HCT116 (cell line): ENCODE results near the gene OR7A17. TPM values are rescaled to one million over a fixed set of nuclear protein-coding genes. Genes with fewer than 3 reads are reported as not detected.

Experiments
- ATAC-seq: fragments of 200-7000 bp; cut with Tn5 transposase; 2 replicates; pipeline ENCODE4 v1.9.1; 2020; ENCODE audit warnings: mild to moderate bottlenecking, moderate library complexity
- BruUV-seq: library from RNA; stranded (reverse); fragments of 400-500 nt; replicated peaks from 2 replicates; lab custom pipeline; 2021; lab: Mats Ljungman, UMichigan
- CTCF ChIA-PET: fragments of 300-600 bp; sonication (Branson Sonifier 250); formaldehyde crosslinking; loops from one replicate; lab custom pipeline; 2021; ENCODE audit warnings: antibody characterized with exemption; lab: Charles Lee
- POLR2A ChIA-PET: fragments of 300-600, 350-600 bp; sonication (Branson Sonifier 250); formaldehyde crosslinking; loops from one replicate; lab custom pipeline; 2021; ENCODE audit warnings: antibody characterized with exemption; lab: Charles Lee
- RAD21 ChIA-PET, 2 experiments: fragments of 300-600 bp; sonication (Branson Sonifier 250); formaldehyde crosslinking; loops; one replicate each; lab custom pipeline; 2023; ENCODE audit warnings: low total read pairs in 2 of 2; ENCODE audit not compliant: uncharacterized antibody in 2 of 2, unreplicated experiment in 2 of 2, low non-redundant PET in 1 of 2; lab: Charles Lee
- DNase-seq: peaks from one replicate; pipeline ENCODE4 v3.0.0-alpha.2; 2010; ENCODE audit warnings: low read depth, low spot score
- H2AFZ ChIP-seq: fragments of 200-600 bp; shearing (Covaris generic), sonication (generic); 2 replicates; pipeline ENCODE4 v1.6.1; 2017; ENCODE audit warnings: low read depth, mixed run types, mixed read lengths, antibody characterized with exemption, low read length; ENCODE audit not compliant: poor library complexity, severe bottlenecking
- H3K27ac ChIP-seq: 2 replicates; pipeline ENCODE4 v1.5.1; 2012; ENCODE audit warnings: low read depth, low read length
- H3K27me3 ChIP-seq: fragments of 200-600 bp; sonication (generic); 2 replicates; pipeline ENCODE4 v1.6.1; 2016; ENCODE audit warnings: mixed run types, low read length, mixed read lengths; ENCODE audit not compliant: insufficient read depth
- H3K36me3 ChIP-seq, 2 experiments: fragments of 200-500 bp in 1 of 2; fragments of 200-600 bp in 1 of 2; sonication (Bioruptor generic) in 1 of 2; sonication (generic) in 1 of 2; 2 replicates each; pipeline versions ENCODE4 v1.5.1 to v1.6.1; 2014 to 2016; ENCODE audit warnings: low read length in 2 of 2, inconsistent platforms in 1 of 2, mixed read lengths in 1 of 2, mixed run types in 1 of 2; ENCODE audit not compliant: insufficient read depth in 2 of 2, control insufficient read depth in 1 of 2
- H3K4me1 ChIP-seq, 2 experiments: fragments of 200-600 bp in 1 of 2; sonication (generic) in 1 of 2; 2 replicates each; pipeline versions ENCODE4 v1.5.1 to v1.6.1; 2012 to 2017; ENCODE audit warnings: low read length in 2 of 2, inconsistent platforms in 1 of 2, mild to moderate bottlenecking in 1 of 2, mixed read lengths in 1 of 2, mixed run types in 1 of 2, moderate library complexity in 1 of 2; ENCODE audit not compliant: insufficient read depth in 2 of 2, control insufficient read depth in 1 of 2
- H3K4me2 ChIP-seq: fragments of 200-600 bp; sonication (generic); 2 replicates; pipeline ENCODE4 v1.6.1; 2017; ENCODE audit warnings: mixed run types, low read length, mixed read lengths
- H3K4me3 ChIP-seq, 2 experiments: fragments of 200-600 bp in 1 of 2; sonication (generic) in 1 of 2; replicated peaks in 1 of 2; 2 replicates each; pipeline ENCODE4 v1.5.1; 2011 to 2016; ENCODE audit warnings: low read length in 2 of 2, control low read depth in 1 of 2, low read depth in 1 of 2, mild to moderate bottlenecking in 1 of 2, mixed read lengths in 1 of 2, mixed run types in 1 of 2
- H3K79me2 ChIP-seq: fragments of 200-600 bp; sonication (generic); 2 replicates; pipeline ENCODE4 v1.6.1; 2017; ENCODE audit warnings: mild to moderate bottlenecking, mixed run types, low read length, moderate library complexity, mixed read lengths; ENCODE audit not compliant: insufficient read depth
- H3K9ac ChIP-seq: fragments of 200-600 bp; sonication (generic); 2 replicates; pipeline ENCODE4 v1.6.1; 2016; ENCODE audit warnings: low read length, mixed read lengths
- H3K9me2 ChIP-seq: fragments of 200-600 bp; sonication (generic), shearing (Covaris generic); 2 replicates; pipeline ENCODE4 v1.6.1; 2017; ENCODE audit warnings: mixed run types, mild to moderate bottlenecking, moderate library complexity; ENCODE audit not compliant: insufficient read depth
- H3K9me3 ChIP-seq, 2 experiments: fragments of 200-500 bp in 1 of 2; fragments of 200-600 bp in 1 of 2; sonication (Bioruptor generic) in 1 of 2; sonication (generic) in 1 of 2; 2 replicates each; pipeline ENCODE4 v1.6.1; 2014 to 2017; ENCODE audit warnings: low read length in 2 of 2, mixed read lengths in 2 of 2, inconsistent platforms in 1 of 2, low read depth in 1 of 2, mild to moderate bottlenecking in 1 of 2, mixed run types in 1 of 2, moderate library complexity in 1 of 2; ENCODE audit not compliant: control insufficient read depth in 1 of 2, insufficient read depth in 1 of 2
- H4K20me1 ChIP-seq: fragments of 200-600 bp; sonication (generic), shearing (Covaris generic); 2 replicates; pipeline ENCODE4 v1.6.1; 2017; ENCODE audit warnings: mixed run types, mild to moderate bottlenecking, moderate library complexity; ENCODE audit not compliant: insufficient read depth
- CEBPB ChIP-seq: IDR thresholded peaks from 2 replicates; pipeline ENCODE4 v1.6.1; 2012; ENCODE audit warnings: low read depth
- EGR1 ChIP-seq: IDR thresholded peaks from 2 replicates; pipeline ENCODE4 v1.6.1; 2012; ENCODE audit warnings: low read depth
- ELF1 ChIP-seq: IDR thresholded peaks from 2 replicates; pipeline ENCODE4 v1.6.1; 2012; ENCODE audit warnings: low read depth, borderline replicate concordance
- EZH2phosphoT487 ChIP-seq: fragments of 200-600 bp; IDR thresholded peaks from 2 replicates; pipeline ENCODE4 v1.6.1; 2018; ENCODE audit warnings: antibody characterized with exemption, borderline replicate concordance
- POLR2AphosphoS5 ChIP-seq: IDR thresholded peaks from 2 replicates; pipeline ENCODE4 v1.6.1; 2011; ENCODE audit warnings: mild to moderate bottlenecking, low read depth, low read length, moderate library complexity
- RAD21 ChIP-seq: IDR thresholded peaks from 2 replicates; pipeline ENCODE4 v1.6.1; 2012; ENCODE audit warnings: low read depth, mild to moderate bottlenecking
- REST ChIP-seq: IDR thresholded peaks from 2 replicates; pipeline ENCODE4 v1.6.1; 2012; ENCODE audit warnings: low read depth
- SIN3A ChIP-seq: IDR thresholded peaks from 2 replicates; pipeline ENCODE4 v1.6.1; 2012; ENCODE audit warnings: low read depth
- TCF7L2 ChIP-seq: IDR thresholded peaks from 2 replicates; pipeline ENCODE4 v1.7.0; 2011; ENCODE audit warnings: borderline replicate concordance, inconsistent platforms; ENCODE audit not compliant: insufficient read depth, insufficient read length; ENCODE audit errors: extremely low read depth
- intact Hi-C: fragments of 100-400 bp; cut with micrococcal nuclease; formaldehyde crosslinking; loops from 2 replicates; pipeline ENCODE4 v1.10.0; 2022
- total RNA-seq: library from RNA; stranded (reverse); gene quantifications from one replicate; pipeline ENCODE4 v1.2.1, GENCODE V29; 2021; ENCODE audit not compliant: unreplicated experiment
- TF ChIP-seq, protein P1 (sequence below), 3 experiments: fragments of 200-600 bp in 1 of 3; sonication (generic) in 1 of 3; IDR thresholded peaks in 2 of 3; conservative IDR thresholded peaks in 1 of 3; 2 replicates each; pipeline ENCODE4 v1.5.1; 2012 to 2017; ENCODE audit warnings: low read depth in 2 of 3, low read length in 2 of 3, antibody characterized with exemption in 1 of 3, borderline replicate concordance in 1 of 3, control low read depth in 1 of 3, mild to moderate bottlenecking in 1 of 3, mixed read lengths in 1 of 3, mixed run types in 1 of 3, moderate library complexity in 1 of 3; ENCODE audit not compliant: insufficient read depth in 1 of 3
- TF ChIP-seq, protein P2 (sequence below): IDR thresholded peaks from 2 replicates; pipeline ENCODE4 v1.6.1; 2012

The OR7A17 gene
- total RNA-seq, 1 experiment from 2014 or later, result not detected

- Histone ChIP-seq H3K4me3 (no peak overlapping the region), H3K9me2 (no peaks in the 10 kb centered on the region), H3K27ac (no peak overlapping the region), H3K9ac (no peak overlapping the region), H2AFZ (no peak overlapping the region), H3K4me1 (no peaks in the 10 kb centered on the region), H4K20me1 (no peaks in the 10 kb centered on the region), H3K9me3 (no peaks in the 10 kb centered on the region), H3K79me2 (no peaks in the 10 kb centered on the region), H3K27me3 (peaks cover 45% of the 10 kb centered on the region), H3K36me3 (no peaks in the 10 kb centered on the region), H3K4me2 (no peak overlapping the region)
- intact Hi-C loops, result loop anchor here (2.0 to 5.0 kb wide), 4 partner anchors 221 to 685 kb away; no protein-coding TSS in a partner anchor
- BruUV-seq, result no TSS peak
- CTCF ChIA-PET, result no interaction called here
- RAD21 ChIA-PET, result no interaction called here
- ATAC-seq, result peak; percentile 62
- POLR2A ChIA-PET, result no interaction called here
- peak; percentile 22 for DNase-seq
- TF ChIP-seq POLR2AphosphoS5, result no peak
- TF ChIP-seq, protein P1, sequence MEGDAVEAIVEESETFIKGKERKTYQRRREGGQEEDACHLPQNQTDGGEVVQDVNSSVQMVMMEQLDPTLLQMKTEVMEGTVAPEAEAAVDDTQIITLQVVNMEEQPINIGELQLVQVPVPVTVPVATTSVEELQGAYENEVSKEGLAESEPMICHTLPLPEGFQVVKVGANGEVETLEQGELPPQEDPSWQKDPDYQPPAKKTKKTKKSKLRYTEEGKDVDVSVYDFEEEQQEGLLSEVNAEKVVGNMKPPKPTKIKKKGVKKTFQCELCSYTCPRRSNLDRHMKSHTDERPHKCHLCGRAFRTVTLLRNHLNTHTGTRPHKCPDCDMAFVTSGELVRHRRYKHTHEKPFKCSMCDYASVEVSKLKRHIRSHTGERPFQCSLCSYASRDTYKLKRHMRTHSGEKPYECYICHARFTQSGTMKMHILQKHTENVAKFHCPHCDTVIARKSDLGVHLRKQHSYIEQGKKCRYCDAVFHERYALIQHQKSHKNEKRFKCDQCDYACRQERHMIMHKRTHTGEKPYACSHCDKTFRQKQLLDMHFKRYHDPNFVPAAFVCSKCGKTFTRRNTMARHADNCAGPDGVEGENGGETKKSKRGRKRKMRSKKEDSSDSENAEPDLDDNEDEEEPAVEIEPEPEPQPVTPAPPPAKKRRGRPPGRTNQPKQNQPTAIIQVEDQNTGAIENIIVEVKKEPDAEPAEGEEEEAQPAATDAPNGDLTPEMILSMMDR (IDR thresholded peaks at IDR 0.05 in 2 of 3, conservative IDR thresholded peaks at IDR 0.05 in 1 of 3; ENCODE audit: borderline replicate concordance in 1 of 3, insufficient read depth in 1 of 3, low read depth in 2 of 3, low read length in 2 of 3), result peak; percentile 46 to 80 (median 59); a peak in 5 of 6 replicates
- no peak for TF ChIP-seq SIN3A
- TF ChIP-seq RAD21, result peak; percentile 73
Measured at GRCh38 chr19:14871619-14872230, 14.2 kb downstream of the OR7A17 start.

- ATAC-seq, result no peak
- POLR2A ChIA-PET, result no interaction called here
- CTCF ChIA-PET, result no interaction called here
- TF ChIP-seq TCF7L2, result no peak
- TF ChIP-seq EZH2phosphoT487, result no peak
- TF ChIP-seq POLR2AphosphoS5, result no peak
- TF ChIP-seq EGR1, result no peak
- no peak for TF ChIP-seq ELF1
- no peak for TF ChIP-seq REST
- TF ChIP-seq, protein P2, sequence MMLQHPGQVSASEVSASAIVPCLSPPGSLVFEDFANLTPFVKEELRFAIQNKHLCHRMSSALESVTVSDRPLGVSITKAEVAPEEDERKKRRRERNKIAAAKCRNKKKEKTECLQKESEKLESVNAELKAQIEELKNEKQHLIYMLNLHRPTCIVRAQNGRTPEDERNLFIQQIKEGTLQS, result no peak
- no peak for TF ChIP-seq CEBPB
Measured at GRCh38 chr19:14868497-14868896, 17.4 kb downstream of the OR7A17 start.

More at GRCh38 chr19:14868497-14868896, 17.4 kb downstream of the OR7A17 start:
- BruUV-seq, result no TSS peak
- Histone ChIP-seq H3K27me3 (peaks cover 51% of the 10 kb centered on the region), H4K20me1 (no peaks in the 10 kb centered on the region), H3K79me2 (no peaks in the 10 kb centered on the region), H3K4me3 (no peak overlapping the region), H3K9me2 (no peaks in the 10 kb centered on the region), H3K9me3 (no peaks in the 10 kb centered on the region), H3K36me3 (no peaks in the 10 kb centered on the region), H3K4me2 (no peak overlapping the region), H3K4me1 (no peaks in the 10 kb centered on the region), H3K27ac (no peak overlapping the region), H3K9ac (no peak overlapping the region), H2AFZ (no peak overlapping the region)
- DNase-seq, result no peak
- RAD21 ChIA-PET, result no interaction called here
- intact Hi-C loops, result no loop called here
